Loucy (cell line): ENCODE data around the gene KCNIP2.

Experiments used
- CTCF ChIP-seq: fragments of 200-600 bp; sonication (generic); conservative IDR thresholded peaks from 2 replicates; pipeline ENCODE4 v1.5.1; 2014; ENCODE audit warnings: mild to moderate bottlenecking, antibody characterized with exemption, low read length
- EZH2phosphoT487 ChIP-seq: fragments of 200-600 bp; IDR thresholded peaks from 2 replicates; pipeline ENCODE4 v1.6.1; 2018; ENCODE audit warnings: antibody characterized with exemption, mild to moderate bottlenecking, moderate library complexity, borderline replicate concordance

- TF ChIP-seq CTCF (no peak), EZH2phosphoT487 (no peak)
Observed at GRCh38 chr10:101818119-101818871, 25.3 kb downstream of the KCNIP2 start, which contains the start of gene OGA.
